ENCODE data around the gene EBI3.
"Not testable (repeated sequence)": the region's sequence is repeated elsewhere in the genome, so short reads cannot be mapped to it uniquely, and the experiment has no call there.

EBI3 gene

DNA sequence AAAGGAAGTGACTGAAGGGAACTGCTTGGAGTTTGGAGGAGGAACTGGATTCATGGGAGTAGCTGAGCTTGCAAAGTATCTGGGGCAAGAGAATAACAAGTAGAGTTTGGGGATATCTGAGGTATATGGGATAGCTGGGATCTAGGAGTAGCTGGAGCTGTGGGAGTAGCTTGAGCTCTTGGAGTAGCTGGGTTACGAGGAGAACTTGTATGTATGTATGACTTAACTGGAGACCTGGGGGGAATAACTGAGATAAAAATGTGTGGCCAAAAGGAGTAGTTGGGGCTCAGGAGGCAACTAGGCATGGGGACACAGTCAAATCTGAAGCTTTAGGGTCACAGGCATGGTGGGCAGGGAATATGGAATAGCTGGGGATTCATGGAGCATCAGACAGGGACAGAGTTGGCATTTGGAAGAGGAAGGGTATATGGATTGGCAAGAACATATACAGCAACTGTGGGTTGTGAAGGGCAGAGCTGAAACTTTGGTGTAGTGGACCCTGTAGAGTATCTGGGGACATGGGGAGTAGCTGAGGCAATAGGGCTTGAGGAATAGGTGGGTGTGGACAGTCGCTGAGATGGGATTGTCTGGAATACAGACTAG lies 28.3 kb upstream of the EBI3 start:
- DNase-seq: no peak

DNA sequence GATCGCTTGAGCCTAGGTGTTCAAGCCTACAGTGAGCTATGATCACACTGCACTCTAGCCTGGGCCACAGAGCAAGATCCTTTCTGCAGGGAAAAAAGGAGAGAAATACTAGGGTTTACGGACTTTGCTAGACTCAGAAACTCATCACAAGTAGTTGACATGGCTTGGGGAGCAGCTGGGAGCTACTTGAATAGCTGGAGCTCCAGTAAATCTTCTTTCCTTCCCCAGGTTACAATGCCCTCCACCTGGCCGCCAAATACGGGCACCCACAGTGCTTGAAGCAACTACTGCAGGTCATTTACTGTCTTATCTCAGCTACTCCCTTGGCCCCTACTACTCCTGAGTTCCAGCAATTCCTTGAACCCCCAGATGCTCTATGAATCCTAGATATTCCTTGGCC lies 27.5 kb upstream of the EBI3 start:
- no peak for DNase-seq

DNA sequence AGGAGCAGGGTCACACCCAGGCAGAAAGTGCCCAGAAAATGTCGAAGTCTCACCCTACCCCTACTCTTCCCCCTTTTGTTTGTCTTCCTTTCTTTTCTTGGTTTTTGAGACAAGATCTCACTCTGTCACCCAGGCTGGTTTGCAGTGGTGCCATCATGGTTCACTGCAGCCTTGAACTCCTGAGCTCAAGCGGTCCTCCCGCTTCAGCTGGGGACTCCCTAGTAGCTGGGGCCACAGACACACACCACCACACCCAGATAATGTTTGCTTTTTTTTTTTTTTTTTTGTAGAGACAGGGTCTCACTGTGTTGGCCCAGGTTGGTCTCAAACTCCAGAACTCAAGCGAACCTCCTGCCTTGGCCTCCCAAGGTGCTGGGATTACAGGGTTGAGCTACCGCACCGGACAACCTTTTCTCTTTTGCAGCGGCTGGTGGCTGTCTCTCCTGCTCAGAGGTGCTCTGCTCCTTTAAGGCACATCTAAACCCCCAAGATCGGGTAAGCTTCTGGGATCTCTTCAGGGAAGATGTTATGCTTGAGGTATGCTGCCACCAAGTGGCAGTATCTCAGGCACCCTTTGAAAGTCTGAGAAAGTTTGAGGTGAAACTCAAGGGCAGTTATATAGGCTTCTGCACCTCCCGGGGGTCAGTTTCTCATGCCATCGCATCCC lies 22.4 kb upstream of the EBI3 start:
- peak; percentile 35 for DNase-seq

DNA sequence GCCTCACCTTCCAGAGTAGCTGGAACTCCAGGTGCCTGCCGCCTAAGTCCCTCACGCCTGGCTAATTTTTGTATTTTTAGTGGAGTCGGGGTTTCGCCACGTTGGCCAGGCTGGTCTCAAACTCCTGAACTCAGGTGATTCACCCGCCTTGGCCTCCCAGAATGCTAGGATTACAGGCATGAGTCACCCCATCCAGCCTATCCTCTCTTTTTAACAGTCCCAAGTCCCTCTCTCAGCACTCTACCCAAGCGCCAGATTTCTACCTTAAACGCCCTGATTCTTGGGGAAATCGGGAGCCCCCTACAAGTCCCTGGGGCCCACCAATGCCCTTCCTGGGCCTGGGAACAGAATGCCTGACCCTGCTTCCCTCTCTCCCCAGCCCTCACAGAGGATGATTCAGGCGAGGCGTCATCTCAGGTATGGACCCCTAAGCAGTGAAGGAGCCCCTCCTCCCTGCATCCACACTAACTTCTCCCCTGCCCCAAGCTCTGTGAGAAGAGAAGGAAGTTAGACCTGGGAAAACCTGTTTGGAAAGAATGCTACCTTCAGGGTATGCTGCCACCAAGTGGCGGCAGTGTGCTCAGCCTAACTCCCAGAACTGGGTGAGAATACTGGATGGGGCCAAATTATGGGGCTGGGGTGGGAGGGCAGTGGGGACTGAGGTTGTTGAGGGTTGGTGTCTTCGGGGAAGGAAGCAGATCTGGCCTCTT lies 20.8 kb upstream of the EBI3 start:
- DNase-seq: peak; percentile 17

DNA sequence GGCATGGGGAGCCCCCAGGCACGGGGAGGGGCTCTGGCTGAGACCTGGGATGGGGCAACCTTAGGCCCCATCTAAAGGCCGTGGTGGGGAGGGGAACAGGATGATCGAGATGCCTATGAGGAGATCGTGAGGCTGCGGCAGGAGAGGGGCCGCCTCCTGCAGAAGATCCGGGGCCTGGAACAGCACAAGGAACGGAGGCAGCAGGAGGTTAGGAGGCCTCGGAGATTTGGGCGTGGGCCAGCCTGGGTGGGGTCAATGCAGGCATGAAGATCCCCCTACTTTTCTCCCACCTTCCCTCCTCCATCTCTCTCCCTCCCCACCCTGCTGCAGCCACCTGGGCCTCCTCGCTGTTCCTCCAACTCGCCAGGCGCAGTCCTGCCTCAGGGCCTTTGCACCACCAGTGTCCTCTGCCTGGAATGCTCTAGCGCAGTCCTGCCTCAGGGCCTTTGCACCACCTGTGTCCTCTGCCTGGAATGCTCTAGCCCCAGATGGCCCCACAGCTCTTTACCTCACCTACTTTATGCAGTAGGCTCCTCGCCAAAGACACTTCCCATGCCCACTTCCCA lies 19.1 kb upstream of the EBI3 start:
- DNase-seq: no peak

DNA sequence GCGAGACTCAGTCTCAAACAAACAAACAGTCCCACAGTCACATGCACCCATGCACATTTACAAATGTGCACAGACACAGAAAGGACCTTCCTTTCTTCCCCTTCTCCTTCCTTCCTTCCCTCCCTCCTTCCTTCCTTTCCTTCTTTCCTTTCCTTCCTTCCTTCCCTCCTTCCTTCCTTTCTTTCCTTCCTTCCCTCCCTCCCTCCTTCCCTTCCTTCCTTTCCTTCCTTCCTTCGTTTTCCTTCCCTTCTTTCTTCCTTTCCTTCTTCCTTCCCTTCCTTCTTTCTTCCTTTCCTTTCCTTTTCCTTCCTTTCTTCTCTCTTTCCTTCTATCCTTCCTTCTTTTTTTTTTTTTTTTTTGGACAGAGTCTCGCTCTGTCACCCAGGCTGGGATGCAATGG lies 16.2 kb upstream of the EBI3 start:
- no peak for DNase-seq

DNA sequence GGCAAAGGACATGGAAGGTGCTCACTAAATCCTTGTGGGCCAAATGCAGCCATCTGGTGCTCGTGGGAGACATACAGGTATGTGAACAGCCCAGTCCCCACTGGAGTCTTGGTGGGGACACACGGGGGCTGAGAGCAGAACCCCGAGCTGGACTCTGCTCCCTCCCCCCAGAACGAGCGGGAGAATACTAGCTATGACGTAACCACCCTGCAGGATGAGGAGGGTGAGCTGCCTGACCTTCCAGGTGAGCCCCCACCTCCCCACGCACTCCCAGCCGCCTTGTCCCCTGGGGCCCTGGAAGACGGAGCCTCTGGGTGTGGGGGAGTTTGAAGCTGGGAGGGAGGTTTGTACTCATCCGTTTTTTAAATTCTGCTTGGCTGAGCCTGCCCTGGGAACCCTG lies 13.5 kb upstream of the EBI3 start:
- DNase-seq: no peak

DNA sequence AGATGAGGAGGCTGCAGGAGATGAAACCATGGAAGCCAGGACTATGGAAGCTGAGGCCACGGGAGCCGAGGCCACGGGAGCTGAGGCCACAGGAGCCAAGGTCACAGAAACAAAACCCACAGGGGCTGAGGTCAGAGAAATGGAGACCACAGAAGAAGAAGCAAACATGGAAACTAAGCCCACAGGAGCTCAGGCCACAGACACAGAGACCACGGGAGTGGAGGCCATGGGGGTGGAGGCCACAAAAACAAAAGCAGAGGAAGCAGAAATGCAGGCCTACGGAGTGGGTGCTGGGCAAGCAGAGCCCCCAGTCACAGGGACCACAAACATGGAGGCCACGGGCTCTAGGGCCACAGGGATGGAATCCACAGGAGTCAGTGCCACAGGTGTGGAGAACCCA lies 12.5 kb upstream of the EBI3 start:
- no peak for DNase-seq

DNA sequence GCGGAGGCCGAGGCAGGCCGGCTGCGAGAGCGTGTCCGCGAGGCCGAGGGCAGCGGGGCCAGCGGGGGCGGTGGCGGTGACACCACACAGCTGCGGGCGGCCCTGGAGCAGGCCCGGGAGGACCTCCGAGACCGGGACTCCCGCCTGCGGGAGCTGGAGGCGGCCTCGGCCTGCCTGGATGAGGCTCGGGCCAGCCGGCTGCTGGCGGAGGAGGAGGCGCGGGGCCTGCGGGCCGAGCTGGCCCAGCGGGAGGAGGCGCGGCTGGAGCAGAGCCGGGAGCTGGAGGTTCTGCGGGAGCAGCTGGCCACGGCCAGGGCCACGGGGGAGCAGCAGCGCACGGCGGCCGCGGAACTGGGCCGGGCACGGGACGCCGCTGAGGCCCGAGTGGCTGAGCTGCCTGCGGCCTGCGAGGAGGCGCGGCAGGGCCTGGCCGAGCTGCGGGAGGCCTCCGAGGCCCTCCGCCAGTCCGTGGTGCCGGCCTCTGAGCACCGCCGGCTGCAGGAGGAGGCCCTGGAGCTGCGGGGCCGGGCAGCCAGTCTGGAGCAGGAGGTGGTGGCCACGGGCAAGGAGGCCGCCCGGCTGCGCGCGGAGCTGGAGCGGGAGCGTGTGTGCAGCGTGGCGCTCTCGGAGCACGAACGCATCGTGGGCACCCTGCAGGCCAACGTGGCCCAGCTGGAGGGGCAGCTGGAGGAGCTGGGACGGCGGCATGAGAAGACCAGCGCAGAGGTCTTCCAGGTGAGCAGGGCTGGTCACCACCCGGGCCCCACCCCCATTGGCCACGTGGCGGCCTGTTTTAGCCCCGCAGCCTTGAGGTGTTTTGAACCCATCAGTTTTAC lies 11.7 kb upstream of the EBI3 start:
- no peak for DNase-seq

DNA sequence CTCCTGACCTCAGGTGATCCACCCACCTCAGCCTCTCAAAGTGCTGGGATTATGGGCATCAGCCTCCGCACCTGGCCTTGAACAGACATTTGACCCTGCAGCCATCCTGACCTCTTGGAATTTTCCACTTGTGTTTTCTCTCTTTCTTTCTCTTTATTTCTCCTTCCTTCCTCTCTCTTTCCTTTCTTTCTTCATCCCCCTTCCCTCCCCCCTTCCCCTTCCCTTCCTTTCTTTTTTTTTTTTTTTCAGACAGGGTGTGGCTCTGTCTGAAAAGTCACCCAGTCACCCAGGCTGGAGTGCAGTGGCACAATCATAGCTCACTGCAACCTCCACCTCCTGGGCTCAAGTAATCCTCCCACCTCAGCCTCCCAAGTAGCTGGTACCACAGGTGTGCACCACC lies 10.8 kb upstream of the EBI3 start:
- not testable (repeated sequence) for DNase-seq

DNA sequence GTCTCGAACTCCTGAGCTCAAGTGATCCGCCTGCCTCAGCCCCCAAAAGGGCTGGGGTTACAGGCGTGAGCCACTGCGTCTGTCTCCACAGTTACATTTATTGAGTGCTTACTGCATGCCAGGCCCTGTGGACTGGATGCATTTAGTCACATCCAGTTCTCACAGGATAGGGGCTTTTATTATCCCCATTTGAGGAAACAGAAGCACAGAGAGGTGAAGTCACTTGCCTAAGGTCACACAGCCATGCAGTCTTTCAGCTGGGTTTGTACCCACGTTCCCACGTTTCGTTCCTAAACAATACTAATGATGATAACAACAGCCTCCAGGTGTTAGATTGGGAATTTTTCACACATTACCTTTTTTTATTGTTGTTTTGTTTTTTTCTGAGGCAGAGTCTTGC lies 9.1 kb upstream of the EBI3 start:
- no peak for DNase-seq

DNA sequence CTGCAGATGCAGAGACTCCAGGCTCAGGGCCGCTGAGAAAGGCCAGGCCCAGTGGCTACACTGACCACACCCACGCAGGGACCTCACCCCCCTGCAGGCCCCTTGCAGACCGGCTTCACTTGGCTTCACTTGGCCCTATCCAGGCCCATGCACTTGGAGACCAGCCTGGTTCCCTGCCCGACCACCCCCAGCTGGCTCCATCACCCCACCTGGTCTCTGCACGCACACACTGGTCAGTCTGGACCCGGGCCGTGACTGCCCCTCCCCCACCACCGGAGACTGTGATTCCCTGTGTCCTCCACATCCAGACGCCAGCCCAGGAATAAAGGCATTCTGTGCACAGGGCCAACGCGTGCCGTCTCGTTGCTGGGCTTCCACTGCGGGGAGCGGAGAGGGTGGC lies 4.9 kb upstream of the EBI3 start:
- no peak for DNase-seq

DNA sequence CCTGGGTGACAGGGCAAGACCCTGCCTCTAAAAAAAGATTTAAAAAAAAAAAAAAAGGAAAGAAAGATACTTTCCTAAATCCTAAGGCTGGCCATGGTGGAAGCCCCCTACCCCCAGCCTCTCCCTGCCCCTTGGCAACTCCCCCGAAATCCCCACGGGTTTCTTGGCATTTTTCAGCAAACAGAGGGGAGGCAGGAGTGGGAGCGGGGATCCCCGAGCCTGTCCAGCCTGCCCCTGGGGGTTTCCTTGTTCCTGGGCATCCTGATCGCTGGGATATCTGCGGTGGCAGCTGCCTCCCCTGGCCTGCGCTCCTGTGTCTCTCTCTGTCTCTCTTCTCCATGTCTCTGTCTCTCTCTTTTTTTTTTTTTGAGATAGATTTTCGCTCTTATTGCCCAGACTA lies 3.4 kb upstream of the EBI3 start:
- DNase-seq: no peak

DNA sequence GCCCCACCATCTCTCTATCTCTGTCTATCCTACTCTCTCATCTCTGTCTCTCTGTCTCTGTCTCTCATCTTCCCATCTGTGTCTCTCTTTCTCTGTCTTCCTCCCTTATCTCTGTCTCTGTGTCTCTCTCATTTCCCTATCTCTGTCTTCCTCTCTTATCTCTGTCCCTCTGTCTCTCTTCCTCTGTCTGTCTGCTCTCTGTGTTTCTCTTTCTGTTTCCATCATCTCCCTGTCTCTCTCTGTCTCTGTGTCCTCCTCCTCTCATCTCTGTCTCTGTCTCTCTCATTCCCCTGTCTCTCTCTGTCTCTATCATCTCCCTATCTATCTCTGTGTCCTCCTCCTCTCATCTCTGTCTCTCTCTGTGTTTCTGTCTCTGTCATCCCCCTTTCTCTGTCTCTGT lies 1.6 kb upstream of the EBI3 start:
- DNase-seq: no peak

DNA sequence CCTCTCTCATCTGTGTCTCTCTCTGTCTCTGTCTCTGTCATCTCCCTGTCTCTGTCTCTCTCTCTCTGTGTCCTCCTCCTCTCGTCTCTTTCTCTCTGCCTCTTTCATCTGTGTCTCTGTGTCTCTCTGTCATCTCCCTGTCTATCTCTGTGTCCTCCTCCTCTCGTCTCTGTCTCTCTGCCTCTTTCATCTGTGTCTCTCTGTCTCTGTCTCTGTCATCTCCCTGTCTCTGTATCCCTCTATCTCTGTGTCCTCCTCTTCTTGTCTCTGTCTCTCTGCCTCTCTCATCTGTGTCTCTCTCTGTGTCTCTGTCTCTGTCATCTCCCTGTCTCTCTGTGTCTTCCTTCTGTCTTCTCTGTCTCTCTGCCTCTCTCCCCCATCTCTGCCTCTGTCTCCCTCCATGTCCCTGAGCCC lies 551 bp upstream of the EBI3 start:
- no peak for DNase-seq

DNA sequence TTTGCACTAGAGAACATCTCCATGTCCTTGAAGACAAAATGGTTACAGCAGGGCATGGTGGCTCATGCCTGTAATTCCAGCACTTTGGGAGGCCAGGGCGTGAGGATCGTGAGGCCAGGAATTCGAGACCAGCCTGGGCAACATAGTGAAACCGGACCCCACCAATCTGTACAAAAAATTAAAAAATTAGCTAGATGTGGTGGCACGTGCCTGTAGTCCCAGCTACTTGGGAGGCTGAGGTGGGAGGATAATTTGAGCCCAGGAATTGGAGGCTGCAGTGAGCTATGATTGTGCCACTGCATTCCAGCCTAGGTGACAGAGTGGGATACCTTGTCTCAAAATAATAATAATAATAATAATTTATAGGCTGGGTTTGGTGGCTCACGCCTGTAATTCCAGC lies 914 bp downstream of the EBI3 start:
- DNase-seq: not testable (repeated sequence)

DNA sequence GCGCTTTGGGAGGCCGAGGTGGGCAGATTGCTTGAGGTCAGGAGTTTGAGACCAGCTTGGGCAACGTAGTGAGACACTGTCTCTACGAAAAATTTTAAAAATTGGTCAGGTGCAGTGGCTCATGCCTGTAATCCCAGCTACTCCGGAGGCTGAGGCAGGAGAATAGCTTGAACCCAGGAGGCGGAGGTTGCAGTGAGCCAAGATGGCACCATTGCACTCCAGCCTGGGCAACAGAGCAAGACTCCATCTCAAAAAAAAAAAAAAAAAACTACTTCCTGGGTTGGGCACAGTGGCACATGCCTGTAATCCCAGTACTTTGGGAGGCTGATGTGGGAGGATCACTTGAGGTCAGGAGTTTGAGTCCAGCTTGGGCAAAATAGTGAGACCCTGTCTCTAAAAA lies 2.2 kb downstream of the EBI3 start:
- DNase-seq: not testable (repeated sequence)

DNA sequence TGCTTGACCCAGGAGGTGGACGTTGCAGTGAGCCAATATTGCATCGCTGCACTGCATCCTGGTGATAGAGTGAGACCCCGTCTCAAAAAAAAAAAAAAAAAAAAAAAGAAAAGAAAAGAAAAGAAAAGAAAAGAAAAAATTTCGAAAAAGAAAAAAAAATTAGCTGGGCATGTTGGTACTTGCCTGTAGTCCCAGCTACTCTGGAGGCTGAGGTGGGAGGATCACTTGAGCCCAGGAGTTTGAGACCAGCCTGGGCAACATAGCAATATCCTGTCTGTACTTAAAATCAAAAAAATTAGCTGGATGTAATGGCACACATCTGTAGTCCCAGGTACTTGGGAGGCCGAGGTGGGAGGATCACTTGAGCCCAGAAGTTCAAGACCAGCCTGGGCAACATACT lies 2.8 kb downstream of the EBI3 start:
- DNase-seq: not testable (repeated sequence)

DNA sequence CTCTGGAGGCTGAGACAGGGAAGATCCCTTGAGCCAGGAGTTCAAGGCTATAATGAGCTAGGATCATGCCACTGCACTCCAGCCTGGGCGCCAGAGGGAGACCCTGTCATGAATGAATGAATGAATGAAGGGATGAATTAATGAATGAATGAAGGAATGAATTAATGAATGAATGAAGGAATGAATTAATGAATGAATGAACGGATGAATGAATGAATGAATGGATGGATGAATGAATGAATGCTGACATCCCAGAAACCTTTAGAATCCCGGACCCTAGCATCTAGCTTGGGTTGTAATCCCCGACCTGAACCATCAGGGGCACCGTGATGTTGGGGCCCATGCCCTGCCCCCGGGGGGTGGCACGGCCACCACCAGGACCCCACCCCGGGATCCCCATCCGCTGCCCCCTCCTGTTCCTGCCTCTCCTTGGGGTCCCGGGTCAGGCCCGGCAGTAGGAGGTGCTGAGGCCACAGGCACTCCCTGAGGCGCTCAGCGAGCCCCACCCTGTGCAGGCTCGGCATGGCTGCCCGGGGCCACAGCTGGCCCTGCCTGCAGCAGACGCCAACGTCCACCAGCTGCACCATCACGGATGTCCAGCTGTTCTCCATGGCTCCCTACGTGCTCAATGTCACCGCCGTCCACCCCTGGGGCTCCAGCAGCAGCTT lies 3.4 kb downstream of the EBI3 start:
- no peak for DNase-seq

DNA sequence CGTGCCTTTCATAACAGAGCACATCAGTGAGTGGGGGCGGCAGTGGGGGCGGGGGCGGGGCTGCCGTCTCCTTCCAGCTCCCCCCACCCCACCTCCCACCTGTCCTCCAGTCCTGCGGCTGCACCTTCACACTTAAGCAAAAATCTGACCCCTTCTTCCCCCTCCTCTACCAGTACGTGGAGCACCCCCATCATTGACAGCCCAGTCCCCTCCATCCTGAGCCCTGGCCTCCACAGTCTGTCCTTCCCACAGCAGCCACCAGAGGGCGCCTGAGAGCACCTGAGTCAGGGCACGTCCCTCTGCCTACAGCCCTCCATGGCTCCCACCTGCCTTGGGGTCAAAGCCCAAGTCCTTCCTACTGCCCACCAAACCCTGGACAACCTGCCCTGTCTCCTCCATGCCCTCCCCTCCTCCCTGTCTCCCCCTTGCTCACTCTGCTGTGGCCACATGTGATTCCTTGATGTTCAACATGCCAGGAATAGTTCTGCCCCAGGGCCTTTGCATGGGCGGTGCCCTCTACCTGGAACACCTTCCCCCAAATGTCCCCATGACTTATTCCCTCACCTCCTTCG lies 4.0 kb downstream of the EBI3 start:
- peak; percentile 25 for DNase-seq

DNA sequence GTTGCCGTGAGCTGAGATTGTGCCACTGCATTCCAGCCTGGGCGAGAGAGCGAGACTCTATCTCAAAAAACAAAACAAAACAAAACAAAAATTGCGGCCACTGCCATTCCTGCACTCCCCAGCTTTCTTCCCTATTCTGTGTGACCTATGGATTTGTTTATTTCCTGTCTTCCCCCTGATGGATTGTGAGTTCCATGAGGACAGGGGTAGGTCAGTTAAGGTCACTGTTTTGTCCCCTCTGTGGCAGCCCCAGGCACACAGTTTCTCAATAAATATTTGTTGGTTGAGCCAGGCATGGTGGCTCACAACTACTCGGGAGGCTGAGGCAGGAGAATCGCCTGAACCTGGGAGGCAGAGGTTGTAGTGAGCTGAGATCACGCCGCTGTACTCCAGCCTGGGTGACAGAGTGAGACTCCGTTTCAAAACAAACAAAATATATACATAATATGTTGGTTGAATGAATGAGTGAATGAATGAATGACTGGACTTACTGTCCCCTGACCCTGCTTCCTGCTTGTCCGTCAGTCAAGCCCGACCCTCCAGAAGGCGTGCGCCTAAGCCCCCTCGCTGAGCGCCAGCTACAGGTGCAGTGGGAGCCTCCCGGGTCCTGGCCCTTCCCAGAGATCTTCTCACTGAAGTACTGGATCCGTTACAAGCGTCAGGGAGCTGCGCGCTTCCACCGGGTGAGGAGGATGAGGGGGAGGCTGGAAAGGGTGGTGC lies 5.0 kb downstream of the EBI3 start:
- no peak for DNase-seq

Measured in fibroblast of skin of scalp (primary cell).